Mesothelial cell of epicardium (in vitro differentiated cells): Measurements from ENCODE around the gene TAF5L. TPM values are rescaled to one million over a fixed set of nuclear protein-coding genes. Genes with fewer than 3 reads are reported as not detected.
A peak's percentile ranks its signal among the peaks of the same experiment; 100 is the strongest.
"Not testable (repeated sequence)": the region's sequence is repeated elsewhere in the genome, so short reads cannot be mapped to it uniquely, and the experiment has no call there.

Source experiments
- DNase-seq, 2 experiments: peaks; one replicate each; pipeline ENCODE4 v3.0.0; 2021; ENCODE audit warnings: low spot score in 2 of 2; ENCODE audit not compliant: unreplicated experiment in 2 of 2
- H3K27ac Mint-ChIP-seq: 2 replicates; pipeline ENCODE4 v1.8.0; 2021; ENCODE audit warnings: mixed read lengths
- H3K27me3 Mint-ChIP-seq: 2 replicates; pipeline ENCODE4 v1.8.0; 2021; ENCODE audit warnings: low read depth, mixed read lengths
- H3K36me3 Mint-ChIP-seq: 2 replicates; pipeline ENCODE4 v1.8.0; 2021; ENCODE audit warnings: mixed read lengths
- H3K4me1 Mint-ChIP-seq: 2 replicates; pipeline ENCODE4 v1.8.0; 2021; ENCODE audit warnings: mixed read lengths
- H3K4me3 Mint-ChIP-seq: 2 replicates; pipeline ENCODE4 v1.8.0; 2021; ENCODE audit warnings: mild to moderate bottlenecking, moderate library complexity, mixed read lengths
- H3K9me3 Mint-ChIP-seq: 2 replicates; pipeline ENCODE4 v1.8.0; 2021; ENCODE audit warnings: mixed read lengths
- total RNA-seq: library from RNA; stranded (reverse); gene quantifications from 3 replicates; pipeline ENCODE4 v1.2.1, GENCODE V29; 2021
- TF ChIP-seq, protein P1 (sequence below): fragments of 200-600 bp; sonication (generic); IDR thresholded peaks from one replicate; pipeline ENCODE4 v1.5.0; 2021; ENCODE audit warnings: antibody characterized with exemption; ENCODE audit not compliant: unreplicated experiment

The TAF5L gene
- total RNA-seq, 1 donor from 2014 or later: 20.9 TPM

DNA sequence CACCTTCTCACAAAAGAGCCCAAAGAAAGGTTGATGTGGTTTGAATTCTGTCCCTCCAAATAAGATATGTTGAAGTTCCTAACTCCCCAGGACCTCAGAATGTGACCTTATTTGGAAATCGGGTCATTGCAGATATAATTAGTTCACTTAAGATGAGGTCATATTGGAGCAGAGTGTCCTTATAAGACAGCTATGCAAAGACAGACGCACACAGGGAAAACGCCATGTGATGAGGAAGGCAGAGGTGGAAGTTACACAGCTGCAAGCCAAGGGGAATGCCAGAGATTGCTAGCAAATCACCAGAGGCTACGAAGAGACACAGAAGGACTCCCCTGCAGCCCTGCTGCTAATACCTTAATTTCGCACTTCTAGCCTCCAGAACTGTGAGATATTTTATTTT, 62.2 kb downstream of the TAF5L start:
- no peak overlapping the region for H3K27ac Mint-ChIP-seq
- no peaks in the 10 kb centered on the region for H3K27me3 Mint-ChIP-seq
- no peaks in the 10 kb centered on the region for H3K36me3 Mint-ChIP-seq
- H3K4me1 Mint-ChIP-seq: peaks cover 2% of the 10 kb centered on the region
- H3K4me3 Mint-ChIP-seq: no peak overlapping the region
- TF ChIP-seq, protein P1, sequence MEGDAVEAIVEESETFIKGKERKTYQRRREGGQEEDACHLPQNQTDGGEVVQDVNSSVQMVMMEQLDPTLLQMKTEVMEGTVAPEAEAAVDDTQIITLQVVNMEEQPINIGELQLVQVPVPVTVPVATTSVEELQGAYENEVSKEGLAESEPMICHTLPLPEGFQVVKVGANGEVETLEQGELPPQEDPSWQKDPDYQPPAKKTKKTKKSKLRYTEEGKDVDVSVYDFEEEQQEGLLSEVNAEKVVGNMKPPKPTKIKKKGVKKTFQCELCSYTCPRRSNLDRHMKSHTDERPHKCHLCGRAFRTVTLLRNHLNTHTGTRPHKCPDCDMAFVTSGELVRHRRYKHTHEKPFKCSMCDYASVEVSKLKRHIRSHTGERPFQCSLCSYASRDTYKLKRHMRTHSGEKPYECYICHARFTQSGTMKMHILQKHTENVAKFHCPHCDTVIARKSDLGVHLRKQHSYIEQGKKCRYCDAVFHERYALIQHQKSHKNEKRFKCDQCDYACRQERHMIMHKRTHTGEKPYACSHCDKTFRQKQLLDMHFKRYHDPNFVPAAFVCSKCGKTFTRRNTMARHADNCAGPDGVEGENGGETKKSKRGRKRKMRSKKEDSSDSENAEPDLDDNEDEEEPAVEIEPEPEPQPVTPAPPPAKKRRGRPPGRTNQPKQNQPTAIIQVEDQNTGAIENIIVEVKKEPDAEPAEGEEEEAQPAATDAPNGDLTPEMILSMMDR: no peak
- H3K9me3 Mint-ChIP-seq: no peaks in the 10 kb centered on the region
- DNase-seq: no peak

DNA sequence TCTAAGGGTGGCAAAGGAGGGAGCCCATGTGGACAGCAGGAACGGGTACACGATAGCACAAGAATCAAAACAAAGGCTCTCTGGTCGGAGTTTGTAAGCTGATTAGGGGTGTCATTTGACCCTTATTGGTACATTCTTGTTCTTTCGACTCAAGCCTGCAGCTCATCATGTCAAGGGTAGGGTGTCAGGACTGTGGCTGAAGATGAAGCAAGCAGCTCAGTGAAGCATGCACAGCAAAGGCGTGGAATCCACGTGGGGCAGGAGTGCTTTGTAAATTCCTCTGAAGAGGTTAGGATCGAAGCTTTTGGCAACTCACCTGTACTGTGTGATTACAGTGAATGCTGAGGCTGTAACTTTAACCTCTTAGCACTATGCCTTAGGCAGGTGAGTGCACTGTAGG, 62.7 kb downstream of the TAF5L start:
- Mint-ChIP-seq H3K27me3 (no peaks in the 10 kb centered on the region), H3K36me3 (no peaks in the 10 kb centered on the region), H3K4me3 (no peak overlapping the region), H3K4me1 (peaks cover 2% of the 10 kb centered on the region), H3K27ac (no peak overlapping the region), H3K9me3 (no peaks in the 10 kb centered on the region)
- TF ChIP-seq, protein P1: no peak
- DNase-seq: no peak

DNA sequence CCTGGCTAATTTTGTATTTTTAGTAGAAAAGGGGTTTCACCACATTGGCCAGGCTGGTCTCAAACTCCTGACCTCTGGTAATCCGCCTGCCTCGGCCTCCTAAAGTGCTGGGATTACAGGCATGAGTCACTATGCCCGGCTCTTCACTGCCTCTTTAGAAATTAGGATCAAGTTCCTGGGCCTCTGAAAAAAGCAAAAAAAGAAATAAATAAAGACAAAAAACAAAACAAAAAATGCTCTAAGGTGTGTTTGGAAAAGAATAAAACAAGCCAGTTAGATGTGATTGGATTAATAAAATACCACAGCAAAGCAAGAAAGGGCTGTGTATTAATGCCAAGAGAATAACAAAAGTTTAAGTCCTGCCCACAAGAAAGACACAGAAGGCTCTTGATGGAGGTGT, 63.2 kb downstream of the TAF5L start:
- H3K4me1 Mint-ChIP-seq: peaks cover 2% of the 10 kb centered on the region
- no peak for DNase-seq
- no peaks in the 10 kb centered on the region for H3K27me3 Mint-ChIP-seq
- TF ChIP-seq, protein P1: no peak
- no peaks in the 10 kb centered on the region for H3K36me3 Mint-ChIP-seq
- H3K27ac Mint-ChIP-seq: no peak overlapping the region
- no peaks in the 10 kb centered on the region for H3K9me3 Mint-ChIP-seq
- H3K4me3 Mint-ChIP-seq: no peak overlapping the region

DNA sequence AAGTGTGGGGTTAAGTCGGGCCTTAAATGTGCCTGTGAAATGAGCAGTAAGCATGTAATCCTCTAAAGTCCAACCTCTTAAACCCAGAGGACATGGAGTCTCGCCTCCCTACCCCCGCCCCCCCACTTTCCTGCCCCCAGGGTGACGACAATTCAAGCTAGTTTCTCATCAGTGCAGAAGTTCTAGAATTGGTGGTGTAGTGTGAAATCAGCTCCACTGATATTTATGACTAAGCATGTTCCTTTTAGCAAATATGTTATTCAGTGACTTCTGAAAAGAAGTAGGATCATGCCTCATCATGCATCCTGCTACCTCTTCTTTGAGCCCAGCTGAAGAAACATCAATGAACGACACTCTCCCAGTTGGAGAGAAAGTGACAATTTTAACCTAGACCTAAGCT, 64.8 kb downstream of the TAF5L start:
- Mint-ChIP-seq H3K4me3 (no peak overlapping the region), H3K27ac (no peak overlapping the region), H3K9me3 (no peaks in the 10 kb centered on the region), H3K27me3 (no peaks in the 10 kb centered on the region), H3K4me1 (peaks cover 16% of the 10 kb centered on the region), H3K36me3 (no peaks in the 10 kb centered on the region)
- TF ChIP-seq, protein P1: no peak
- no peak for DNase-seq

DNA sequence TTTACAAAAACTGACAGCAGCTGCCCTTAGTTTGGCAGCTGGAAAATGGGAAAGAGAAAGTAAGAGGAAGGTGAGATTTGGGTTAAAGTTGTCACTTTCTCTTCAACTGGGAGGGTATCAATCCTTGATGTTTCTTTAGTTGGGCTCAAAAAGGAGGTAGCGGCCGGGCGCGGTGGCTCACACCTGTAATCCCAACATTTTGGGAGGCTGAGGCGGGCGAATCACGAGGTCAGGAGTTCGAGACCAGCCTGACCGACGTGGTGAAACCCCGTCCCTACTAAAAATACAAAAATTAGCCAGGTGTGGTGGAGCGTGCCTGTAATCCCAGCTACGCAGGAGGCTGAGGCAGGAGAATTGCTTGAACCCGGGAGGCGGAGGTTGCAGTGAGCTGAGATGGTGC, 65.8 kb downstream of the TAF5L start:
- not testable (repeated sequence) for H3K27me3 Mint-ChIP-seq, H3K36me3 Mint-ChIP-seq, H3K9me3 Mint-ChIP-seq, H3K27ac Mint-ChIP-seq, H3K4me3 Mint-ChIP-seq, DNase-seq
- peaks cover 19% of the 10 kb centered on the region for H3K4me1 Mint-ChIP-seq

DNA sequence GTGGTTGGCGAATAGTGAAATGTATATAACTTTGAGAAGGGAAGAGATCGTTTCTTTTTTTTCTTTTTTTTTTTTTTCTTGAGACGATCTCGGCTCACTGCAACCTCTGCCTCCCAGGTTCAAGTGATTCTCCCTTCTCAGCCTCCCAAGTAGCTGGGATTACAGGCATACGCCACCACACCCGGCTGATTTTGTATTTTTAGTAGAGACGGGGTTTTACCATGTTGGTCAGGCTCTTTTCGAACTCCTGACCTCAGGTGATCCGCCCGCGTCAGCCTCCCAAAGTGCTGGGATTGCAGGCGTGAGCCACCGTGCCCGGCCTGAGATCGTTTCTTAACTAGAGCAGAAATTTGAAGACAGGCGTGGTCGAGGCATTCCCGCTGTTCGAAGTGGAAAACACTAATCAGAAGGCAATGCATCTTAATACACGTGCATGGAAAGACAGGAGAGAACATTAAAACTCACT, 66.6 kb downstream of the TAF5L start:
- Mint-ChIP-seq H3K27ac (peak overlapping the region; percentile 91), H3K4me1 (peaks cover 24% of the 10 kb centered on the region), H3K4me3 (peak overlapping the region; percentile 88)
- not testable (repeated sequence) for H3K27me3 Mint-ChIP-seq, H3K9me3 Mint-ChIP-seq, DNase-seq, H3K36me3 Mint-ChIP-seq
